HEK293T (cell line): ENCODE measurements around the gene ZNF317.

Experiments
- FOXK2 ChIP-seq: fragments of 450-650 bp; IDR thresholded peaks from 2 replicates; pipeline ENCODE4 v1.6.1; 2016; ENCODE audit warnings: mild to moderate bottlenecking
- TARDBP ChIP-seq: fragments of 450-650 bp; IDR thresholded peaks from 2 replicates; pipeline ENCODE4 v1.6.1; 2016

- TF ChIP-seq TARDBP = no peak
- no peak for TF ChIP-seq FOXK2
Measured at GRCh38 chr19:9150650-9151049, 10.5 kb downstream of the ZNF317 start.
